ENCODE data around the gene ARSI.

The ARSI gene

DNA sequence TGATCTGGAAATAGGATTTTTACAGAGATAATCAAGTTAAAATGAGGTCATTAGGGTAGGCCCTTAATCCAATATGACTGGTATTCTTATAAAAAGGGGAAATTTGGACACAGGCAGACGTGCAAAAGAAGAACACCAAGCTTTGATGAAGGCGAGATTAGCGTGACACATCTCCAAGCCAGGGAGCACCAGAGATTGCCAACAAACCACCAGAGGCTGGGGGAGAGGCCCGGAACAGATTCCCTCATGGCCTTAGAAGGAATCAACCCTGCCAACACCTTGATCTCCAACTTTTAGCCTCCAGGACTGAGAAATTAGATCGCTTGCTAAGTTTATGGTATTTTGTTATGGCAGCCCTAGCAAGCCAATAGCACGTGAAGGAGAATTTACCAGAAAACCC, 10.8 kb upstream of the ARSI start:
- no peak overlapping the region for H3K27ac ChIP-seq (ENCODE audit: low read depth, low read length)
- H3K4me2 ChIP-seq (ENCODE audit: low read depth, low read length, poor library complexity, severe bottlenecking) = no peak overlapping the region
- H3F3A ChIP-seq (ENCODE audit: insufficient read depth) = no peaks in the 10 kb centered on the region
- H3K9me2 ChIP-seq (replicated peaks; ENCODE audit: insufficient read depth, low read length) = no peaks in the 10 kb centered on the region
- no peak overlapping the region for H2AFZ ChIP-seq (ENCODE audit: low read depth, low read length, severe bottlenecking)
- H3K9ac ChIP-seq (ENCODE audit: low read length) = no peak overlapping the region
- no peaks in the 10 kb centered on the region for H3K9me3 ChIP-seq (ENCODE audit: insufficient read depth, low read length)
- TF ChIP-seq, protein P1, sequence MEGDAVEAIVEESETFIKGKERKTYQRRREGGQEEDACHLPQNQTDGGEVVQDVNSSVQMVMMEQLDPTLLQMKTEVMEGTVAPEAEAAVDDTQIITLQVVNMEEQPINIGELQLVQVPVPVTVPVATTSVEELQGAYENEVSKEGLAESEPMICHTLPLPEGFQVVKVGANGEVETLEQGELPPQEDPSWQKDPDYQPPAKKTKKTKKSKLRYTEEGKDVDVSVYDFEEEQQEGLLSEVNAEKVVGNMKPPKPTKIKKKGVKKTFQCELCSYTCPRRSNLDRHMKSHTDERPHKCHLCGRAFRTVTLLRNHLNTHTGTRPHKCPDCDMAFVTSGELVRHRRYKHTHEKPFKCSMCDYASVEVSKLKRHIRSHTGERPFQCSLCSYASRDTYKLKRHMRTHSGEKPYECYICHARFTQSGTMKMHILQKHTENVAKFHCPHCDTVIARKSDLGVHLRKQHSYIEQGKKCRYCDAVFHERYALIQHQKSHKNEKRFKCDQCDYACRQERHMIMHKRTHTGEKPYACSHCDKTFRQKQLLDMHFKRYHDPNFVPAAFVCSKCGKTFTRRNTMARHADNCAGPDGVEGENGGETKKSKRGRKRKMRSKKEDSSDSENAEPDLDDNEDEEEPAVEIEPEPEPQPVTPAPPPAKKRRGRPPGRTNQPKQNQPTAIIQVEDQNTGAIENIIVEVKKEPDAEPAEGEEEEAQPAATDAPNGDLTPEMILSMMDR (IDR thresholded peaks at IDR 0.05; ENCODE audit: insufficient read depth, low read length, poor library complexity, severe bottlenecking) = no peak
- no peak for TF ChIP-seq EZH2phosphoT487 (conservative IDR thresholded peaks at IDR 0.05; ENCODE audit: low read length)
- H3K79me2 ChIP-seq (ENCODE audit: insufficient read depth, low read length) = no peaks in the 10 kb centered on the region
- no peaks in the 10 kb centered on the region for H3K27me3 ChIP-seq (ENCODE audit: low read length)
- H3K36me3 ChIP-seq (ENCODE audit: low read length) = no peaks in the 10 kb centered on the region
- no peaks in the 10 kb centered on the region for H4K20me1 ChIP-seq (ENCODE audit: low read depth, low read length)
- H3K4me3 ChIP-seq (ENCODE audit: insufficient read depth, low read length, poor library complexity, severe bottlenecking) = no peak overlapping the region

- Histone ChIP-seq H2AFZ (ENCODE audit: low read depth, low read length, severe bottlenecking) (no peak overlapping the region), H3K4me2 (ENCODE audit: low read depth, low read length, poor library complexity, severe bottlenecking) (no peak overlapping the region), H3K4me3 (ENCODE audit: insufficient read depth, low read length, poor library complexity, severe bottlenecking) (no peak overlapping the region), H4K20me1 (ENCODE audit: low read depth, low read length) (no peaks in the 10 kb centered on the region), H3K27me3 (ENCODE audit: low read length) (no peaks in the 10 kb centered on the region), H3K9ac (ENCODE audit: low read length) (no peak overlapping the region), H3K9me2 (replicated peaks; ENCODE audit: insufficient read depth, low read length) (no peaks in the 10 kb centered on the region), H3K79me2 (ENCODE audit: insufficient read depth, low read length) (no peaks in the 10 kb centered on the region), H3K27ac (ENCODE audit: low read depth, low read length) (no peak overlapping the region), H3K36me3 (ENCODE audit: low read length) (no peaks in the 10 kb centered on the region), H3K9me3 (ENCODE audit: insufficient read depth, low read length) (no peaks in the 10 kb centered on the region), H3F3A (ENCODE audit: insufficient read depth) (no peaks in the 10 kb centered on the region)
- TF ChIP-seq, protein P1 (IDR thresholded peaks at IDR 0.05; ENCODE audit: insufficient read depth, low read length, poor library complexity, severe bottlenecking) = no peak
- no peak for TF ChIP-seq EZH2phosphoT487 (conservative IDR thresholded peaks at IDR 0.05; ENCODE audit: low read length)
These were observed 9.8 kb upstream of the ARSI start for GRCh38 chr5:150312518-150312917.

- Histone ChIP-seq H4K20me1 (ENCODE audit: low read depth, low read length) (no peaks in the 10 kb centered on the region), H3K9ac (ENCODE audit: low read length) (no peak overlapping the region), H3F3A (ENCODE audit: insufficient read depth) (no peaks in the 10 kb centered on the region), H2AFZ (ENCODE audit: low read depth, low read length, severe bottlenecking) (no peak overlapping the region), H3K4me3 (ENCODE audit: insufficient read depth, low read length, poor library complexity, severe bottlenecking) (no peak overlapping the region), H3K9me2 (replicated peaks; ENCODE audit: insufficient read depth, low read length) (no peaks in the 10 kb centered on the region), H3K4me2 (ENCODE audit: low read depth, low read length, poor library complexity, severe bottlenecking) (no peak overlapping the region), H3K36me3 (ENCODE audit: low read length) (no peaks in the 10 kb centered on the region), H3K9me3 (ENCODE audit: insufficient read depth, low read length) (no peaks in the 10 kb centered on the region), H3K79me2 (ENCODE audit: insufficient read depth, low read length) (no peaks in the 10 kb centered on the region), H3K27ac (ENCODE audit: low read depth, low read length) (no peak overlapping the region), H3K27me3 (ENCODE audit: low read length) (no peaks in the 10 kb centered on the region)
- TF ChIP-seq, protein P1 (IDR thresholded peaks at IDR 0.05; ENCODE audit: insufficient read depth, low read length, poor library complexity, severe bottlenecking) = no peak
- no peak for TF ChIP-seq EZH2phosphoT487 (conservative IDR thresholded peaks at IDR 0.05; ENCODE audit: low read length)
These were observed 8.4 kb upstream of the ARSI start for GRCh38 chr5:150311015-150311692.

Data from SU-DHL-6 (cell line).